Suppressor macrophage treated with lipopolysaccharide for 1 hour (primary cell): ENCODE results near the gene NUP37.
"Not testable (repeated sequence)": the region's sequence is repeated elsewhere in the genome, so short reads cannot be mapped to it uniquely, and the experiment has no call there.

Experiments
- DNase-seq, 3 donors: peaks; one replicate each; pipeline ENCODE4 v3.0.0-alpha.2; 2020 to 2022

NUP37 gene, protein sequence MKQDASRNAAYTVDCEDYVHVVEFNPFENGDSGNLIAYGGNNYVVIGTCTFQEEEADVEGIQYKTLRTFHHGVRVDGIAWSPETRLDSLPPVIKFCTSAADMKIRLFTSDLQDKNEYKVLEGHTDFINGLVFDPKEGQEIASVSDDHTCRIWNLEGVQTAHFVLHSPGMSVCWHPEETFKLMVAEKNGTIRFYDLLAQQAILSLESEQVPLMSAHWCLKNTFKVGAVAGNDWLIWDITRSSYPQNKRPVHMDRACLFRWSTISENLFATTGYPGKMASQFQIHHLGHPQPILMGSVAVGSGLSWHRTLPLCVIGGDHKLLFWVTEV

DNA sequence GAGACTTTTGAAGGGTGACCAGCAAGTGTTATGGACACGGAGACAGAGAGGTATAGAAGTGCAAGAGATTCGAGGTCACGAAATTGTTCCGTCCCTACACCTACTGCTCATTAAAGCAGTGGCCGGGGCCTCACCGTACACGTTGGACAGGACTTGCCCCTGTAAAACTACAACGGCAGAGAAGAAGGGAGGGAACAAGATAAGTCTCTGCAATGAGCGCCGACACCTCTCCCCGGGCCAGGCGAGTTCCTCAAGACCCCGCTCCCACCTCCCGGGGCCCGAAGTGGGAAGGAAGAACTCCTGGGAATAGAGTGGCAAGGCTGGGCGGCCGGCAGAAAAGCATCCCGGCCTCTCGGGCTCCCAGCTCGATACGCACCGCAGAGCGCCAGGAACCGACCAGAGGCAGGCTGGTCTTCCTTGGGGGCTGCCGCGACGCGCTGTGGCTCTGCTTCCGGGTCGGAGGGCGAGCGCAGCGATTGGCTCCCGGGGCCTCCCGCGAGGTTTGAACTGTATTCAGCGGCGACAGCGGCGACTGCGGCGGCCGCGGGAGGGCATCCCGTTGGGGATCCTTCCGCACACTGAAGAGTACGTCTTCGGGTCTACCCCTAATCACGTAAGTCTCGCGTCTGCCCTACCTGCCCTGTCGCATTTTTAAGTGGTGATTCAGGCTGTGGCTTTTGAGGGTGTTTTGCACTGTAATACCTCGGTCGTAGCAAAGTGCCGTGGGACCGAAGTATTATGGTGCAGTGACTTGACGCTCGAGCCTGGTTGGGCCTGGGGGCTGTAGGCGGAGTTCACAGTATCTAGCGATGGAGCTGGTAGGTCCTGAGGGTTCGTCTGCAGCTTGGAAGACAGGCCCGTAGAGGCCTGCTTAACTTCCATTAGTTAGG lies at the start of gene NUP37, which contains the start of gene PARPBP:
Gene NUP37, minus strand, starts transcription at position 441 of the 890 bp plus-strand sequence. CDS start 1,596 bp downstream, outside the sequence.
Gene PARPBP, plus strand, starts transcription at position 510 of the 890 bp plus-strand sequence. CDS start 3,706 bp downstream, outside the sequence.
- DNase-seq: peak; percentile 91 to 96 (median 94)

DNA sequence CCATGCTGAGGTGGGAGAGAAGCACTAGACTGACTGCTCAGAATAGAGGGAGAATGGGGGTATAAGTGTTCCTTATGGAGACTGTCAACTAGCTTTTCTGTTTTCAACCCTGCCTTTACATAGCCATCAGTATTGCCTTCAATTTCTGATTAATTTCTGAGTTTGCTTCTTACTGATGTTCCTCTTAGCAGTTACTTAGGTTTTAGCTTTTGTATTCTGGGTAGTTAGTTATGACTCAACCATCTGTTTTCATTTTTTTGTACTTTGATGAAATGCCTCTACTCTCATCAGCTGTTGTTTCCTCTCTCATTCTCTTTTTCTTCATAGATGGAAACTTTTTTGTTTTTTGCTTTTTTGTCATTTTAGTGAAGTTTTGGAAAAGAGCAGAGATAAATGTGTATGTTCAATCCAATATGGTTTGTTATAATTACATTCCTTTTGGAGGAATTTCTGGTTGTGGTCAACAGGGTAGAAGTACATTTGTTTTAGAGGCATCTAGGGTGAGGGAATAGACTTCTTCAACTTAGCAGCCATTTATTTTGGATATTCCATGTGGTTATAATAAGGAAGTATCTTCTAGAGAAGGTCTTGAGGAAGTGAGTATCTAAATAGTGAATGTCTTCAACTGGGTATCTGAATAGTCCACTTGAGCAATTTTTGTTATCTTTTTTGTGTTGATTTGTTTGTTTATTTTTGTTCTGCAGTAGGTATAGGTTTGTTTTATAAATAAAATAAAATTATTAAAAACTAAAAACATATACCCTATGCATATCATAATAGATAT lies 48.1 kb upstream of the NUP37 start:
- DNase-seq: peak in 2 of 3 donors; percentile 23 to 38

DNA sequence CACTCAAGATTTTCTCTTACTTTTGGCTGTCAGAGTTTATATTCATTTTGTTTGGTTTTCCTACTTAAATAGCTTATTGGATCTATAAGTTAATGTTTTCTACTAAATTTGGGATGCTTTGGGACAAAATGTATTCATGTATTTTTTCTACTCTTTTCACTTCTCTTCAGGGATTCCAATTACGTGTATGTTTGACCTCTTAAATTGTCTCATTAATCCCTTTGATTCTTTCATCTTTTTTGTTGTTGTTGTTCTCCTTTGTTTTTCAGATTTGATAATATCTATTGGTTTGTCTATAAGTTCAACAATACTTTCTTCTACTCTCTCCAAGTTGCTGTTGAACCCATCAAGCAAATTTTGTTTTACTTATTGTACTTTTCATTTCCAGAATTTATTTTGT lies 43.5 kb upstream of the NUP37 start:
- DNase-seq: no peak

DNA sequence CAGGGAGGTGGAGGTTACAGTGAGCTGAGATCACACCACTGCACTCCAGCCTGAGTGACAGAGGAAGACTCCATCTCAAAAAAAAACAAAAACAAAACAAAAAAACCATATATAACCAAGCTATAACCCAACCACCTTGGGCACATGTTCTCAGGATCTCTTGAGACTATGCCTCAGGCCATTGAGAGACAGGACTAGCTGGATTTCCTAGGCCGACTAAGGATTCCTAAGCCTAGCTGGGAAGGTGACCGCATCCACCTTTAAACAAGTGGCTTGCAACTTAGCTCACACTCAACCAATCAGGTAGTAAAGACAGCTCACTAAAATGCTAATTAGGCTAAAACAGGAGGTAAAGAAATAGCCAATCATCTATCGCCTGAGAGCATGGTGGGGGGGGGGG lies 35.3 kb upstream of the NUP37 start:
- DNase-seq: not testable (repeated sequence)

DNA sequence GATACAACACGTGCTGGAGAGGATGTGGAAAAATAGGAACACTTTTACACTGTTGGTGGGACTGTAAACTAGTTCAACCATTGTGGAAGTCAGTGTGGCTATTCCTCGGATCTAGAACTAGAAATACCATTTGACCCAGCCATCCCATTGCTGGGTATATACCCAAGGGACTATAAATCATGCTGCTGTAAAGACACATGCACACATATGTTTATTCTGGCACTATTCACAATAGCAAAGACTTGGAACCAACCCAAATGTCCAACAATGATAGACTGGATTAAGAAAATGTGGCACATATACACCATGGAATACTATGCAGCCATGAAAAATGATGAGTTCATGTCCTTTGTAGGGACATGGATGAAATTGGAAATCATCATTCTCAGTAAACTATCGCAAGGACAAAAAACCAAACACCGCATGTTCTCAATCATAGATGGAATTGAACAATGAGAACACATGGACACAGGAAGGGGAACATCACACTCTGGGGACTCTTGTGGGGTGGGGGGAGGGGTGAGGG lies 27.2 kb upstream of the NUP37 start:
- not testable (repeated sequence) for DNase-seq

DNA sequence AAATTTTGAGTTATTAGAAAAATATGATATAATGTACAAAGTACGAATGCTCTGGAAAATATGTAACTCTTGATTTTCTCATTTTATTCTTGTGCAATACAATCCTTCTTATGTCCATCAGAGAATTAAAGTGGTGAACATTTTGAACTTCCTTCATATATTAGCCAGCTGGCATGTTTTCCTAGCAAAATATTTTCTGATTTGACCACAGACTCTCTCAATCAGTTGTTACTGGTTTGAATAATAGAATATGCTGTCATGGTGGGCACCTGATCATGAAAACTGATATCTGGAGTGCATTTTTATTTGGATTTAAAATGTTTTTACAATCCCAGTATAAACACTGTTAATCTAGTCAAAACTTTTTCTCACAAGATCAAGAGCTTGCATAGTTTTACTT lies 24.3 kb upstream of the NUP37 start:
- DNase-seq: no peak

DNA sequence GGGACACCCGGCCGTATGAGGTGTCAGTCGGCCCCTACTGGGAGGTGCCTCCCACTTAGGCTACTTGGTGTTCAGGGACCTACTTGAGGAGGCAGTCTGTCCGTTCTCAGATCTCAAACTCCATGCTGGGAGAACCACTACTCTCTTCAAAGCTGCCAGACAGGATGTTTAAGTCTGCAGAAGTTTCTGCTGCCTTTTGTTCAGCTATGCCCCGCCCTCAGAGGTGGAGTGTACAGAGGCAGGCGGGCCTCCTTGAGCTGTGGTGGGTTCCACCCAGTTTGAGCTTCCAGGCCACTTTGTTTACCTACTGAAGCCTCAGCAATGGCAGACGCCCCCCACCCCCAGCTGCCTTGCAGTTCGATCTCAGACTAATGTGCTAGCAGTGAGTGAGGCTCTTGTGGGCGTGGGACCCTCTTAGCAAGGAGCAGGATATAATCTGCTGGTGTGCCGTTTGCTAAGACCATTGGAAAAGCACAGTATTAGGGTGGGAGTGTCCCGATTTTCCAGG lies 23.0 kb upstream of the NUP37 start:
- DNase-seq: not testable (repeated sequence)

DNA sequence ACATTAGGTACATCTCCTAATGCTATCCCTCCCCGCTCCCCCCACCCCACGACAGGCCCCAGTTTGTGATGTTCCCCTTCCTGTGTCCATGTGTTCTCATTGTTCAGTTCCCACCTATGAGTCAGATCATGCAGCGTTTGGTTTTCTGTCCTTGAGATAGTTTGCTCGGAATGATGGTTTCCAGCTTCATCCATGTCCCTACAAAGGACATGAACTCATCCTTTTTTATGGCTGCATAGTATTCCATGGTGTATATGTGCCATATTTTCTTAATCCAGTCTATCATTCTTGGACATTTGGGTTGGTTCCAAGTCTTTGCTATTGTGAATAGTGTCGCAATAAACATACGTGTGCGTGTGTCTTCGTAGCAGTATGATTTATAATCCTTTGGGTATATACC lies 17.7 kb upstream of the NUP37 start:
- DNase-seq: not testable (repeated sequence)

DNA sequence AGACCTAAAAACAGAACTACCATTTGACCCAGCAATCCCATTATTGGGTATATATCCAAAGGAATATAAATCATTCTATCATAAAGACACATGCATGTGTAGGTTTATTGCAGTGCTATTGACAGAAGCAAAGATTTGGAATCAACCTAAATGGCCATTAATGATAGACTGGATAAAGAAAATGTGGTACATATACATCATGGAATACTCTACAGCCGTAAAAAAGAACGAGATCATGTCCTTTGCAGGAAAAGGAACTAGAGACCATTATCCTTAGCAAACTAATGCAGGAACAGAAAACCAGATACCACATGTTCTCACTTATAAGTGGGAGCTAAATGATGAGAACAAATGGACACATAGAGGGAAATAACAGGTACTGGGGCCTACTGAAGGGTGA lies 11.5 kb upstream of the NUP37 start:
- not testable (repeated sequence) for DNase-seq

DNA sequence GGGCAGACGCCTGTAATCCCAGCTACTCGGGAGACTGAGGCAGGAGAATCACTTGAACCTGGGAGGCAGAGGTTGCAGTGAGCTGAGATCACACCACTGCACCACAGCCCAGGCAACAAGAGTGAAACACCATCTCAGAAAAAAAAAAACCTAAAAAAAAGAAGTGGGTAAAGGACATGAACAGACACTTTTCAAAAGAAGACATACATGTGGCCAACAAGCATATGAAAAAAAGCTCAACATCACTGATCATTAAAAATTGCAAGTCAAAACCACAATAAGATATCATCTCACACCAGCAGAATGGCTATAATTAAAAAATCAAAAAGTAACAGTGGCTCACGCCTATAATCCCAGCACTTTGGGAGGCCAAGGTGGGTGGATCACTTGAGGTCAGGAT lies 10.8 kb upstream of the NUP37 start:
- DNase-seq: not testable (repeated sequence)

DNA sequence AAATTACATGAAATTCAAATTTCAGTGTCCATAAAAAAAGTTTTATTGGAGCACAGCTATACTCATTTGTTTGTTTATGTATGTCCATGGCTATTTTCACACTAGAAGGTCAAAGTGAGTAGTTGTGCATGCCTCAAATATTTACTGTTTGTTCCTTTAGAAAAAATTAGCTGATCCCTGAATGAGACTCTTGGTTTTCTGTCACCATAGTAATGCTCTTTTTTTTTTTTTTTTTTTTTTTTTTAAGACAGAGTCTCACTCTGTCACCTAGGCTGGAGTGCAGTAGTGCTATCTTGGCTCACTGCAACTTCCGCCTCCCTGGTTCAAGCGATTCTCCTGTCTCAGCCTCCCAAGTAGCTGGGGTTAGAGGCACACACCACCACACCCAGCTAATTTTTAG lies 1.4 kb upstream of the NUP37 start:
- DNase-seq: not testable (repeated sequence)

DNA sequence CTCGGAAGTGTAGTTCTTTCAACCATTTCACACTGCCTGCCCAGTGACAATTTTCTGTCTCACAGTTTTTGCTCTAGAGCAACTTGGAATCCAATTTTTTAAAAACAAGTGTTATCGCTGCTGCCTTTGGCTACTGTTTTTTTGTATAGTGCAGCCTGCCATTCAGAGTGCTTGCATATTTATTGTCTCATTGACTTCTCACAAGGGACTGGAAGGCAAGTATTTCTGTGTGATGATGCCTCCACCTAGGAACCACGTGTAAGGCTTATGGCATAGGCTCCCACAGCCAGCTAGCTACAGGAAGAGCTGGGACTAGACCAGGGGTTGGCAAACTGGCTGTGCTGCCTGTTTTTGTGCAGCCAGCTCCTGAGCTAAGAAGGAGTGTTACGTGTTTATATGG lies 972 bp upstream of the NUP37 start:
- peak in 1 of 3 donors; percentile 6 for DNase-seq

DNA sequence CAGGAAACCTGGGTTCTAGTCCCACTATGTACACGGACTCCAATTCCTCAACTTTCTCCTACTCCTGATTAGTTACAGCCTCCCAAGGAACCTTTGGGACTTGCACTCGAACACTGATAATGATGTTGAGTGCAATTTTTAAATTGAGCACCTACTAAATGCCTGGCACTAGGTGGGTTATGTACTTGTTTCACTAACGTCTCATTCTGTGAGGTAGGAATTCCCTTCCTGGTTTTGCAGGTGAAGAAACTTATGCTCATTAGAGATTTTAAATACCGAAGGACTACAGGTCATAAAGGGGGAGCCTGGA lies 605 bp upstream of the NUP37 start:
- no peak for DNase-seq

DNA sequence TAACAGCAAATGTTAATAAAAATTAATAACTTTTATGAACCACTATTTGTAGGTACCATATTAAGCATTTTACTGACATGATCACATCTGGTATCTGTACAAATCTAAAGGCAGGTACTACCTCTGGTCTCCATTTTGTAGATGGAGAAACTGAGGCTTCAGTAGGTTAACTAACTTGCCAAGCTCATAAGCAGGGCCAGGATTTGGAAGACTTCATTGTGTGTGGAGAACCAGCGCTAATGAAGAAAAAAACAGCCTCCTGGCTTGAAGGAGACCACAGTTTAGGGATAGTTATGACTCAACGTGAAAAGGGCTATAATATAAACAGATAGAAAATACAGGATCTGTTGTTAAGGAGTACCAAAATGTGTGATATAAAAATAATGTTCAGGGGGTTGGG lies 1.0 kb downstream of the NUP37 start:
- DNase-seq: no peak

DNA sequence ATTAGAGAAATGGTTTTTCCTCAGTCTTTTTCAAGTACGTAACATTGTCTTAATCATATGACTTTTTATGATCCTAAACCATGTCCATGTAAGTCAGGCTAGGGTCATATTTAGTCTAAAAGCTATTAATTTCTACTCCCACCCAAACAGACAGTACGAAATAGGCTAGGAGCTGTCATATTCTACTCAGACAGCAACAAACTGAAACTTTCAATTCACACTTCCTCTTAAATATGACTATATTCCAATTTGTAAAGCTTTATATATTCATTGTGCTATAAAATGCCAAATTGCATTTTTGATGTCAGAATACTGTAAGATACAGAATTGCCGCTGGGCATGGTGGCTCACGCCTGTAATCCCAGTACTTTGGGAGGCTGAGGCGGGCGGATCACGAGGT lies 3.5 kb downstream of the NUP37 start:
- DNase-seq: no peak

DNA sequence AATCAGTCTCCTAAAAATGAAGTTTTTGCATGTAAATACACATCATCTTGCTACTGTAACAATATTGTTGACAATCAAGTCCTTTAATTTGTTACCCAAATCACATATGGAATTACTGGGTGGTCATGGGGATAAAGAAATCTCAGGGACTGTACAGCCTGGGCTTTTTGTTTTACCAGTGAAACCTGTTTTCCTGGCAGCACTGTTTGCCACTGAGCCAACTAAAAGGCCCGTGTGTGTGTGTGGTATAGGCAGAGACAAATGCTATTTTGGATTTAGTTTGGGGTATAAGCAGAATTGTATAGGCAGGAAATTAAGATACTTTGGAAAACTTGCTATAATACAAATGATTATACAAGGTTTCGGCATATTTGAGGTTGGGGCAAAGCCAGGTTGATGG lies 5.7 kb downstream of the NUP37 start:
- DNase-seq: no peak

DNA sequence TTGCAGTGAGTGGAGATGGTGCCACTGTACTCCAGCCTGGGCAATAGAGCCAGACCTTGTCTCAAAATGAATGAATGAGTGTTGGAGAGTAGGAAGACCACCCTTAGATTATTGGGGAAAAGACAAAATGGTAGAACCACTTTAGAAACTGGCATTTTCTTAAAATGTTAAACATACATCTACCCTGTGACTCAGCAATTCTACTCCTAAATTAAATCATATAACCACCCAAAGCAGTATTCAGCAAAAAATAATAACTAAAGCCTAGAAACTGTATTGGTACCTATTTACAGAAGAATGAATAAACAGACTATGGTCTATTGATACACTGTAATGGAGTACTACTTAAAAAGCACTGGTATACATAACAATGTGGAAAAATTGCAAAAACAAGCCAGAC lies 9.1 kb downstream of the NUP37 start:
- DNase-seq: no peak

DNA sequence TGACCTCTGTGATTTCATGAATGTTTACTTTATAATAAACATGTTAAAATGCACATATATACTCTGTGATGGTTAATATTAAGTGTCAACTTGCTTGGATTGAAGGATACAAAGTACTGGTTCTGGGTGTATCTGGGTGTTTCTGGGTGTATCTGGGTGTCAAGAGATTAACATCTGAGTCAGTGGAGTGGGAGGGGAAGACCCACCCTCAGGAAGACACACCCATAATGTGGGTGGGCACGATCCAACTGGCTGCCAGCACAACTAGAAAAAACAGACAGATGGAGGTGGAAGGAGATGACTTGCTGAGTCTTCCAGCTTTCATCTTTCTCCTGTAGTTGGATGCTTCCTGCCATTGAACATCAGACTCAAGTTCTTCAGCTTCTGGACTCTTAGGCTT lies 11.9 kb downstream of the NUP37 start:
- no peak for DNase-seq

DNA sequence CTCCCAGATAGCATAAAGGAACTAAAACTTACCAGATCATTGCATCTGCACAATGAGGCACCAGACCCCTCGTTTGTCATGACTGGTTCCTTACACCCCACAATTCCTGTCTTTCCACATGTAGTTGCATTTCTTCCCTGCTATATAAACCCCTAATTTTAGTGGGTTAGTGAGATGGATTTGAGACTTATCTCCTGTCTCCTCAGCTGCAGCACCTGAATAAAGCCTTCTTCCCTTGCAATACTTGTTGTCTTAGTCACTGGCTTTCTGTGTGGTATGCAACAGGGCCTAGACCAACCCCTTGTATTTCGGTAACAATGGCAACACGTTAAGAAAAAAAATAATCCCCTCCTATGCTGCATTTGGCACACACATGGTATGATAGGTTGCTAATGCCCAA lies 13.0 kb downstream of the NUP37 start:
- DNase-seq: no peak

DNA sequence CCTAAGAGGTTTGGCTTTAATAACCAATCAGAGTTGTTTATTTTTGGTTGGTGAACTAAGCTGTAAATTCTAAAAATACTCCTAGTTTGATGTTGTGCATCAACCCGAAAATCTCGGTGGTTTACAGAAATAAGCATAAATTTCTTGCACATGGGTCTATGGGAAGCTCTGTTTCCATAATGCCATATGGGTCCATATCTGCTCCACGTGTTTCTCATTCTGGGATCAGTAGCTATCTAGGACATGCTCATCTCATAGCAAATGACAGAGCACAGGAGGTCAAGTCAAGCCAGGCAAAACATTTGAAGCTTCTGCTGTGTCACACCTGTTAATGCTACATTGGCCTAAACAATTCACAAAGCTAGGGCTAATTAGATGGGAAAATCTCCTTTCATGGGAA lies 23.1 kb downstream of the NUP37 start:
- no peak for DNase-seq

DNA sequence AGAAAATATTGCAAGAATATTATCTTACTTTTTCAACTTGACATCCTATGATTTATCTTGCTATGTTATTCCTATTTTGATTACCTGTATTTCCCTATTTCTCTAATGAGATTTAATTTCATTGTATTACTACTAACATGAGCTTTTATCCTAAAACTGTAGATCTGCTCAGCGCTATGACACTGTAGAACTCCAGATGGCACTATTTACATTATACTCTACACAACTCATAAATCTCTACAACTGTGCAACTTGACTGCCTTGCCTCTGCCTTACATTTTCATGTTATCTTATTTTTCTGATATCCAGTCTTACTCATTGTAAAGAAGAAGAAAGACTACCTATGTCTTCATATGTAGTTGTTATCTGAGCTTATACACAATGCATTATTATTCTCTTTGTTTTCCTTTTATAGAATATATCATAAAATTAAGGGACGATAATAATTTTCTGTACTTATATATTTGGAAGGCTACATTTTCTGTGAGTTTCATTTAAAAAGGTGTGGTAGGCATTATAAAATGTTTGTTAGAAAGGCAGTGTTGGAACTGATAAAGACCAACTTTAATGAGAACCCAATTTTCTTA lies 24.1 kb downstream of the NUP37 start:
- DNase-seq: peak; percentile 21 to 57 (median 51)

DNA sequence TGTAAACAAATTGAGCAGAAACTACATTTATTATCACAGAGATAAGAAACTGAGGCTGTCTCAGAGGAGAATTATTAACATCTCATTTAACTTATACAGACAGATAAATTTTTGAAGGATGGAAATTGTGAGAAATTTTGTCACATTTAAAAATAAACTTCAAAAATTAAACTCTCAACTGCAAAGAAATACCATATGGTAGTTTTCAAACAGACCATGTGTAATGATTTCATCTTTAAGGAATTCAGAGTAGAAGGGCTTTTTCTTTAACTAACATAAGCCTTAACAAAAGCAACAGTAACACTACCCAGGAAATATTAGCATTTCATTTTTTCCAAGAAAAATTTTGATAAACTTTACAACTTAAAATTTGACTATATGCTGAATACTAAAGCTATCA lies 26.6 kb downstream of the NUP37 start:
- no peak for DNase-seq
